Subcutaneous adipose tissue (tissue), 4 donors: Measurements from ENCODE around the gene ITSN1. TPM values are rescaled to one million over a fixed set of nuclear protein-coding genes. Genes with fewer than 3 reads are reported as not detected.

Experiments
- total RNA-seq, 4 donors: library from RNA; depleted of rRNA; stranded (reverse); fragments of >200 nt; gene quantifications; one replicate each; pipeline ENCODE4 v1.1.0, GENCODE V29; 2016
- TF ChIP-seq, protein P1 (sequence below): fragments of 450-650 bp; IDR thresholded peaks from one replicate; pipeline ENCODE4 v1.5.1; 2016; ENCODE audit warnings: low read depth, mild to moderate bottlenecking, control low read depth, antibody characterized with exemption, moderate library complexity

Gene ITSN1
- total RNA-seq, 4 donors from 2014 or later, result 110 to 241 (median 116) TPM

DNA sequence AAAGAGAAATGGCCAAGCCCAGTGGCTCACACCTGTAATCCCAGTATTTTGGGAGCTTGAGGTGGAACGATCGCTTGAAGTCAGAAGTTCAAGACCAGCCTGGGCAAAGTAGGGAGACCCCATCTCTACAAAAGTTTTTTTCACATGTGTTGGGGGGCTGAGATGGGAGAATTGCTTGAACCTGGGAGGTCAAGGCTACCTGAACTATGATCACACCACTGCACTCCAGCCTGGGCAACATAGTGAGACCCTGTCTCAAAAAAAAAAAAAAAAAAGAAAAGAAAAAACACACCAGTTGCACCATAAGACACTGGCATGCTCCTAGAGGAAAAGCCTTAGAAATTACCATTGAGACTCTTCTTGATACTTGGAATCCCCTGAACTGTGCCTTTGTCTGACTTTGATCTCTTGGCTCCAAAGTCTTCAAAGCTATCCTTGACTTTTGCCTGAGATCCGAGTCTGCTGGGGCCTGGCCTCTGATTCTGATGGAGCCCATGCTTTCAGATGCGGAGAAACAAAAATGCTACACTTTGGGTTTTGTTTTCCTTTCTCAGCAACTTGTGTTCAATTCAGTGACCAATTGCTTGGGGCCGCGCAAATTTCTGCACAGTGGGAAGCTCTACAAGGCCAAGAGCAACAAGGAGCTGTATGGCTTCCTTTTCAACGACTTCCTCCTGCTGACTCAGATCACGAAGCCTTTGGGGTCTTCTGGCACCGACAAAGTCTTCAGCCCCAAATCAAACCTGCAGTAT, 239.6 kb downstream of the ITSN1 start:
- TF ChIP-seq, protein P1, sequence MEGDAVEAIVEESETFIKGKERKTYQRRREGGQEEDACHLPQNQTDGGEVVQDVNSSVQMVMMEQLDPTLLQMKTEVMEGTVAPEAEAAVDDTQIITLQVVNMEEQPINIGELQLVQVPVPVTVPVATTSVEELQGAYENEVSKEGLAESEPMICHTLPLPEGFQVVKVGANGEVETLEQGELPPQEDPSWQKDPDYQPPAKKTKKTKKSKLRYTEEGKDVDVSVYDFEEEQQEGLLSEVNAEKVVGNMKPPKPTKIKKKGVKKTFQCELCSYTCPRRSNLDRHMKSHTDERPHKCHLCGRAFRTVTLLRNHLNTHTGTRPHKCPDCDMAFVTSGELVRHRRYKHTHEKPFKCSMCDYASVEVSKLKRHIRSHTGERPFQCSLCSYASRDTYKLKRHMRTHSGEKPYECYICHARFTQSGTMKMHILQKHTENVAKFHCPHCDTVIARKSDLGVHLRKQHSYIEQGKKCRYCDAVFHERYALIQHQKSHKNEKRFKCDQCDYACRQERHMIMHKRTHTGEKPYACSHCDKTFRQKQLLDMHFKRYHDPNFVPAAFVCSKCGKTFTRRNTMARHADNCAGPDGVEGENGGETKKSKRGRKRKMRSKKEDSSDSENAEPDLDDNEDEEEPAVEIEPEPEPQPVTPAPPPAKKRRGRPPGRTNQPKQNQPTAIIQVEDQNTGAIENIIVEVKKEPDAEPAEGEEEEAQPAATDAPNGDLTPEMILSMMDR, result no peak

DNA sequence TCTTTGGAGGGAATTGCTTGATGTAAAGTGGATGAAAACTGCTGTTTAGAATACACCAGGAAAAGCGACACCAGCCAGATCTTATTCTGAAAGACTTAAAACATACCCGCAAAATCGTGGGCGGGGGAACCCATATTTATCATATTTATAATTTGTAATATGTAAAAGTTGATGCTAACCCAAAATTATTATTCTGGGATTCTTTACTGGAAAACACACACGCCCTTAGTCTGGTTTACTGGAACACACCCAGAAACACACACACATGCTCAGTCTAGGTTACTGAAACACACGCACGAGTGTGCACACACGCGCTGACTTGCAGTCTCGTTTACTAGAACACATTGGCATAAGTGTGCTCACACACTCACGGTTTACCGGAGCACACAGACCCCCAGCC, 240.8 kb downstream of the ITSN1 start:
- TF ChIP-seq, protein P1, result no peak

- TF ChIP-seq, protein P1, result no peak
These were observed 242.3 kb downstream of the ITSN1 start for GRCh38 chr21:33884376-33885171.

- TF ChIP-seq, protein P1, result no peak
These were observed 242.8 kb downstream of the ITSN1 start for GRCh38 chr21:33885172-33885514.

DNA sequence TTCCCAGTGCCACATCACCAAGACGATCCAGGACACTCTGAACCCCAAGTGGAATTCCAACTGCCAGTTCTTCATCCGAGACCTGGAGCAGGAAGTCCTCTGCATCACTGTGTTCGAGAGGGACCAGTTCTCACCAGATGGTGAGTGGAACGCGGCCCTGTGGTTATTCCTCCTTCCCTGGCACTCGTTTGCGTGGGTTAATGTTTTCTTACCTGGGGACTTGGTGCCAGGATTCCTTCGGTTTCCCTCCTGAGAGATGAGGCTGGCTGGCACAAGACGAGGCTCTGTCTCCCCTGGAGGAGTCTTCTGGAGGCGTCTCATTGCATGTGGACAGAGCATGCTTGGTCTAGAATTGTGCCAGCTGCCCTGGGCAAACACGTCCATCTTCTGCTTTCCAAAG, 244.0 kb downstream of the ITSN1 start:
- TF ChIP-seq, protein P1, result no peak

GRCh38 chr21:33890187-33890586, 247.9 kb downstream of the ITSN1 start:
- TF ChIP-seq, protein P1, result no peak

GRCh38 chr21:33892853-33893252, 250.6 kb downstream of the ITSN1 start:
- TF ChIP-seq, protein P1, result no peak
